IMR-90 (cell line): Measurements from ENCODE around the gene SEZ6L. TPM values are rescaled to one million over a fixed set of nuclear protein-coding genes. Genes with fewer than 3 reads are reported as not detected.

Experiments
- ATAC-seq: fragments of 200-7000 bp; cut with Tn5 transposase; 2 replicates; pipeline ENCODE4 v1.9.1; 2020; ENCODE audit warnings: low read depth, mild to moderate bottlenecking, moderate library complexity
- BruUV-seq: library from RNA; stranded (reverse); fragments of 400-500 nt; replicated peaks from 2 replicates; lab custom pipeline; 2021; lab: Mats Ljungman, UMichigan
- CTCF ChIA-PET: fragments of 300-600 bp; formaldehyde crosslinking; extraction: SDS; loops from one replicate; lab custom pipeline; 2021; ENCODE audit warnings: antibody characterized with exemption; lab: Yijun Ruan, JAX
- POLR2A ChIA-PET: fragments of 300-600 bp; sonication (Branson Sonifier 250); formaldehyde crosslinking; loops from one replicate; lab custom pipeline; 2022; ENCODE audit warnings: antibody characterized with exemption; ENCODE audit not compliant: unreplicated experiment; lab: Charles Lee
- DNase-seq: peaks from one replicate; pipeline ENCODE4 v3.0.0; 2013
- H2AFZ ChIP-seq: replicated peaks from 2 replicates; pipeline ENCODE3; 2013; ENCODE audit warnings: low read length, mild to moderate bottlenecking; ENCODE audit not compliant: poor library complexity
- H2AK5ac ChIP-seq: 2 replicates; pipeline ENCODE4 v1.6.1; 2013; ENCODE audit warnings: low read depth, low read length, inconsistent platforms
- H2AK9ac ChIP-seq: replicated peaks from 2 replicates; pipeline ENCODE3; 2013; ENCODE audit warnings: mild to moderate bottlenecking, low read depth, low read length, moderate library complexity; ENCODE audit not compliant: poor library complexity
- H2BK120ac ChIP-seq: 2 replicates; pipeline ENCODE4 v1.6.1; 2013; ENCODE audit warnings: low read depth, low read length, inconsistent platforms
- H2BK15ac ChIP-seq: 3 replicates; pipeline ENCODE4 v1.6.1; 2013; ENCODE audit warnings: low read depth, low read length, inconsistent platforms
- H2BK20ac ChIP-seq: 2 replicates; pipeline ENCODE4 v1.6.1; 2013; ENCODE audit warnings: low read depth, mild to moderate bottlenecking, inconsistent platforms, low read length, moderate library complexity
- H2BK5ac ChIP-seq: 2 replicates; pipeline ENCODE4 v1.6.1; 2013; ENCODE audit warnings: mild to moderate bottlenecking, low read depth, low read length, inconsistent platforms; ENCODE audit not compliant: poor library complexity, severe bottlenecking
- H3K14ac ChIP-seq: replicated peaks from 2 replicates; pipeline ENCODE4 v1.6.1; 2013; ENCODE audit warnings: low read depth, low read length, inconsistent platforms
- H3K18ac ChIP-seq: 2 replicates; pipeline ENCODE4 v1.6.1; 2013; ENCODE audit warnings: low read depth, low read length, control low read depth
- H3K23ac ChIP-seq: 2 replicates; pipeline ENCODE4 v1.6.1; 2013; ENCODE audit warnings: low read depth, low read length, inconsistent platforms
- H3K27ac ChIP-seq: 2 replicates; pipeline ENCODE4 v1.5.1; 2013; ENCODE audit warnings: mild to moderate bottlenecking, control low read depth, low read length; ENCODE audit not compliant: insufficient read depth
- H3K27me3 ChIP-seq: 2 replicates; pipeline ENCODE4 v1.6.1; 2013; ENCODE audit warnings: low read length; ENCODE audit not compliant: control insufficient read depth, insufficient read depth
- H3K36me3 ChIP-seq: 2 replicates; pipeline ENCODE4 v1.6.1; 2013; ENCODE audit warnings: low read length, mixed read lengths; ENCODE audit not compliant: control insufficient read depth, insufficient read depth
- H3K4ac ChIP-seq: 2 replicates; pipeline ENCODE4 v1.6.1; 2013; ENCODE audit warnings: low read depth, low read length, inconsistent platforms
- H3K4me1 ChIP-seq: 2 replicates; pipeline ENCODE4 v1.6.1; 2013; ENCODE audit warnings: low read length, mixed read lengths; ENCODE audit not compliant: control insufficient read depth, insufficient read depth
- H3K4me2 ChIP-seq: 2 replicates; pipeline ENCODE4 v1.6.1; 2013; ENCODE audit warnings: low read depth, mild to moderate bottlenecking, control low read depth, low read length, moderate library complexity
- H3K4me3 ChIP-seq: 2 replicates; pipeline ENCODE4 v1.5.1; 2013; ENCODE audit warnings: low read depth, mild to moderate bottlenecking, control low read depth, low read length, moderate library complexity; ENCODE audit not compliant: insufficient read depth
- H3K56ac ChIP-seq: 2 replicates; pipeline ENCODE4 v1.6.1; 2013; ENCODE audit warnings: low read length, inconsistent platforms; ENCODE audit not compliant: insufficient read depth; ENCODE audit errors: extremely low read depth
- H3K79me1 ChIP-seq, 2 experiments: 2 replicates each; pipeline ENCODE4 v1.6.1; 2013; ENCODE audit warnings: low read length in 2 of 2, inconsistent platforms in 1 of 2, low read depth in 1 of 2
- H3K9ac ChIP-seq: 2 replicates; pipeline ENCODE4 v1.6.1; 2013; ENCODE audit warnings: low read depth, low read length, control low read depth
- H3K9me1 ChIP-seq: 2 replicates; pipeline ENCODE4 v1.6.1; 2013; ENCODE audit warnings: low read length, inconsistent platforms; ENCODE audit not compliant: insufficient read depth
- H3K9me3 ChIP-seq: 2 replicates; pipeline ENCODE4 v1.6.1; 2013; ENCODE audit warnings: low read length; ENCODE audit not compliant: control insufficient read depth, insufficient read depth
- H4K20me1 ChIP-seq: 2 replicates; pipeline ENCODE4 v1.6.1; 2013; ENCODE audit warnings: low read length, inconsistent platforms; ENCODE audit not compliant: insufficient read depth
- H4K5ac ChIP-seq: 2 replicates; pipeline ENCODE4 v1.6.1; 2013; ENCODE audit warnings: mild to moderate bottlenecking, low read depth, low read length, control low read depth
- H4K8ac ChIP-seq, 2 experiments: 2 replicates each; pipeline ENCODE4 v1.6.1; 2013; ENCODE audit warnings: low read depth in 2 of 2, low read length in 2 of 2, control low read depth in 1 of 2, inconsistent platforms in 1 of 2
- H4K91ac ChIP-seq: 2 replicates; pipeline ENCODE4 v1.6.1; 2013; ENCODE audit warnings: low read depth, low read length, inconsistent platforms; ENCODE audit not compliant: insufficient read depth
- BHLHE40 ChIP-seq: fragments of 150-350 bp; IDR thresholded peaks from 2 replicates; pipeline ENCODE4 v1.6.1; 2016; ENCODE audit warnings: mild to moderate bottlenecking, low read depth, low read length
- CEBPB ChIP-seq: IDR thresholded peaks from 2 replicates; pipeline ENCODE4 v1.6.1; 2012; ENCODE audit warnings: low read depth, low read length, improper control_type of control experiment
- CHD1 ChIP-seq: IDR thresholded peaks from 2 replicates; pipeline ENCODE4 v1.6.1; 2012; ENCODE audit warnings: low read depth, low read length, improper control_type of control experiment
- ELK1 ChIP-seq: fragments of 150-350 bp; IDR thresholded peaks from 2 replicates; pipeline ENCODE4 v1.6.1; 2016; ENCODE audit warnings: low read depth, mild to moderate bottlenecking, low read length, moderate library complexity, borderline replicate concordance
- FOS ChIP-seq: fragments of 150-350 bp; IDR thresholded peaks from 2 replicates; pipeline ENCODE4 v1.6.1; 2016; ENCODE audit warnings: low read depth, low read length
- MAFK ChIP-seq: IDR thresholded peaks from 2 replicates; pipeline ENCODE4 v1.6.1; 2012; ENCODE audit warnings: low read depth, low read length, improper control_type of control experiment
- MAZ ChIP-seq: IDR thresholded peaks from 2 replicates; pipeline ENCODE4 v1.6.1; 2012; ENCODE audit warnings: low read depth, mild to moderate bottlenecking, low read length, improper control_type of control experiment, moderate library complexity, borderline replicate concordance
- MXI1 ChIP-seq: IDR thresholded peaks from 2 replicates; pipeline ENCODE4 v1.6.1; 2012; ENCODE audit warnings: low read depth, mild to moderate bottlenecking, low read length, moderate library complexity, borderline replicate concordance
- POLR2A ChIP-seq: IDR thresholded peaks from 2 replicates; pipeline ENCODE4 v1.6.1; 2012; ENCODE audit warnings: mild to moderate bottlenecking, low read depth, low read length
- RAD21 ChIP-seq: IDR thresholded peaks from 2 replicates; pipeline ENCODE4 v1.6.1; 2012; ENCODE audit warnings: low read length, improper control_type of control experiment
- RCOR1 ChIP-seq: IDR thresholded peaks from 2 replicates; pipeline ENCODE4 v1.6.1; 2012; ENCODE audit warnings: mild to moderate bottlenecking, low read length, improper control_type of control experiment; ENCODE audit not compliant: insufficient replicate concordance
- RFX5 ChIP-seq: IDR thresholded peaks from 2 replicates; pipeline ENCODE4 v1.8.0; 2012; ENCODE audit warnings: low read depth, mild to moderate bottlenecking, low read length, moderate library complexity
- SMC3 ChIP-seq: fragments of 150-350 bp; IDR thresholded peaks from 2 replicates; pipeline ENCODE4 v1.6.1; 2016; ENCODE audit warnings: low read depth, mild to moderate bottlenecking, antibody characterized with exemption, low read length, moderate library complexity
- WGBS, 2 experiments: methylation state at CpG; one replicate each; pipeline versions ENCODE4 v1.1.5 to v1.1.7; 2013; ENCODE audit warnings: missing lambda C conversion rate in 2 of 2; ENCODE audit not compliant: insufficient read length in 1 of 2; ENCODE audit errors: extremely low coverage in 2 of 2; 5-methylcytosine and 5-hydroxymethylcytosine counted together
- dilution Hi-C: fragments of 300-500 bp; cut with HindIII; formaldehyde crosslinking; loops from one replicate; pipeline ENCODE4 v1.14.3; 2018; ENCODE audit warnings: low sequenced_read_pairs; ENCODE audit not compliant: unreplicated experiment
- in situ Hi-C: fragments of 300-500 bp; cut with MboI; formaldehyde crosslinking; loops from 3 replicates; pipeline ENCODE4 v1.14.3; 2019; ENCODE audit warnings: low sequenced_read_pairs, inconsistent platforms, mixed read lengths
- intact Hi-C: fragments of 100-400 bp; cut with micrococcal nuclease; formaldehyde crosslinking; loops from 2 replicates; pipeline ENCODE4 v1.10.0; 2022
- polyA plus RNA-seq, 3 experiments: library from polyadenylated mRNA; depleted of rRNA; stranded (reverse); fragments of >200 nt; gene quantifications; 2 replicates each; pipeline ENCODE4 v1.2.3, GENCODE V29; 2012; ENCODE audit warnings: low replicate concordance in 1 of 3
- total RNA-seq: library from RNA; depleted of rRNA; stranded (reverse); fragments of >200 nt; gene quantifications from 2 replicates; pipeline ENCODE4 v1.2.3, GENCODE V29; 2012
- TF ChIP-seq, protein P1 (sequence below): conservative IDR thresholded peaks from 2 replicates; pipeline ENCODE4 v1.5.1; 2012; ENCODE audit warnings: mild to moderate bottlenecking, low read depth, low read length, improper control_type of control experiment
- TF ChIP-seq, protein P2 (sequence below): fragments of 150-350 bp; IDR thresholded peaks from 2 replicates; pipeline ENCODE4 v1.6.1; 2017; ENCODE audit warnings: mild to moderate bottlenecking, antibody characterized with exemption, low read length, low read depth

The SEZ6L gene
- total and polyA plus RNA-seq, 2 of the 4 experiments (the other 2 are of a cell fraction) = not detected

- intact Hi-C loops = no loop called here
- Histone ChIP-seq H3K4me3 (no peak overlapping the region), H3K36me3 (no peaks in the 10 kb centered on the region), H3K4ac (no peak overlapping the region), H3K27me3 (no peaks in the 10 kb centered on the region), H3K23ac (no peak overlapping the region), H4K8ac (no peak overlapping the region), H3K9me1 (no peaks in the 10 kb centered on the region), H3K9ac (no peak overlapping the region), H2BK5ac (no peak overlapping the region), H4K91ac (no peak overlapping the region), H3K56ac (no peak overlapping the region), H4K5ac (no peak overlapping the region), H2BK20ac (no peak overlapping the region), H4K20me1 (no peaks in the 10 kb centered on the region), H3K9me3 (peaks cover 22% of the 10 kb centered on the region), H3K14ac (no peak overlapping the region), H2BK120ac (no peak overlapping the region), H3K4me1 (no peaks in the 10 kb centered on the region), H3K27ac (no peak overlapping the region), H2AFZ (no peak overlapping the region), H3K4me2 (no peak overlapping the region), H3K18ac (no peak overlapping the region), H2AK9ac (no peak overlapping the region), H2AK5ac (no peak overlapping the region), H2BK15ac (no peak overlapping the region), H3K79me1 (no peaks in the 10 kb centered on the region)
- CTCF ChIA-PET = interaction anchor here (2.0 kb wide), 1 partner anchor 37 kb away, joined by 4 read pairs; no protein-coding TSS in a partner anchor
- POLR2A ChIA-PET = no interaction called here
- no TSS peak for BruUV-seq
- DNase-seq (no peak), ATAC-seq (no peak)
- dilution Hi-C loops = no loop called here
- TF ChIP-seq RAD21 (no peak), POLR2A (no peak), SMC3 (no peak), MAFK (no peak), CEBPB (no peak), MXI1 (no peak), ELK1 (no peak), FOS (no peak), BHLHE40 (no peak), CHD1 (no peak), MAZ (no peak), RFX5 (no peak), RCOR1 (no peak)
- TF ChIP-seq, protein P1, sequence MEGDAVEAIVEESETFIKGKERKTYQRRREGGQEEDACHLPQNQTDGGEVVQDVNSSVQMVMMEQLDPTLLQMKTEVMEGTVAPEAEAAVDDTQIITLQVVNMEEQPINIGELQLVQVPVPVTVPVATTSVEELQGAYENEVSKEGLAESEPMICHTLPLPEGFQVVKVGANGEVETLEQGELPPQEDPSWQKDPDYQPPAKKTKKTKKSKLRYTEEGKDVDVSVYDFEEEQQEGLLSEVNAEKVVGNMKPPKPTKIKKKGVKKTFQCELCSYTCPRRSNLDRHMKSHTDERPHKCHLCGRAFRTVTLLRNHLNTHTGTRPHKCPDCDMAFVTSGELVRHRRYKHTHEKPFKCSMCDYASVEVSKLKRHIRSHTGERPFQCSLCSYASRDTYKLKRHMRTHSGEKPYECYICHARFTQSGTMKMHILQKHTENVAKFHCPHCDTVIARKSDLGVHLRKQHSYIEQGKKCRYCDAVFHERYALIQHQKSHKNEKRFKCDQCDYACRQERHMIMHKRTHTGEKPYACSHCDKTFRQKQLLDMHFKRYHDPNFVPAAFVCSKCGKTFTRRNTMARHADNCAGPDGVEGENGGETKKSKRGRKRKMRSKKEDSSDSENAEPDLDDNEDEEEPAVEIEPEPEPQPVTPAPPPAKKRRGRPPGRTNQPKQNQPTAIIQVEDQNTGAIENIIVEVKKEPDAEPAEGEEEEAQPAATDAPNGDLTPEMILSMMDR = no peak
- TF ChIP-seq, protein P2, sequence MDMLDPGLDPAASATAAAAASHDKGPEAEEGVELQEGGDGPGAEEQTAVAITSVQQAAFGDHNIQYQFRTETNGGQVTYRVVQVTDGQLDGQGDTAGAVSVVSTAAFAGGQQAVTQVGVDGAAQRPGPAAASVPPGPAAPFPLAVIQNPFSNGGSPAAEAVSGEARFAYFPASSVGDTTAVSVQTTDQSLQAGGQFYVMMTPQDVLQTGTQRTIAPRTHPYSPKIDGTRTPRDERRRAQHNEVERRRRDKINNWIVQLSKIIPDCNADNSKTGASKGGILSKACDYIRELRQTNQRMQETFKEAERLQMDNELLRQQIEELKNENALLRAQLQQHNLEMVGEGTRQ = no peak
- 32% methylated on average over 4 of the region's 7 CpGs; no CpG with 5 or more reads in 1 of the 2 experiments for WGBS, 2 experiments
- in situ Hi-C loops = no loop called here
These were observed 34.5 kb upstream of the SEZ6L start for GRCh38 chr22:26134654-26135330.
